ENCODE results near the gene MITF.
"Not testable (repeated sequence)": the region's sequence is repeated elsewhere in the genome, so short reads cannot be mapped to it uniquely, and the experiment has no call there.

Gene MITF

DNA sequence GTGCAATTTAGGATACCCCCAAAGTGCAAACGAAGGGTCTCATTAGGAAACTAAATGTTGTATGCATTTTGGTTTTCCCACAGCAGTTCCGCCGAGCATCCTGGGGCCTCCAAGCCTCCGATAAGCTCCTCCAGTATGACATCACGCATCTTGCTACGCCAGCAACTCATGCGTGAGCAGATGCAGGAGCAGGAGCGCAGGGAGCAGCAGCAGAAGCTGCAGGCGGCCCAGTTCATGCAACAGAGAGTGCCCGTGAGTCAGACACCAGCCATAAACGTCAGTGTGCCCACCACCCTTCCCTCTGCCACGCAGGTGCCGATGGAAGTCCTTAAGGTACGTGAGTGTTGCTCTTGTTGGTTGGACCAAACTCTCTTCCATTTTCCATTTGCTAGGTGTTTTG lies 139.8 kb downstream of the MITF start:
- FAIRE-seq = no peak

DNA sequence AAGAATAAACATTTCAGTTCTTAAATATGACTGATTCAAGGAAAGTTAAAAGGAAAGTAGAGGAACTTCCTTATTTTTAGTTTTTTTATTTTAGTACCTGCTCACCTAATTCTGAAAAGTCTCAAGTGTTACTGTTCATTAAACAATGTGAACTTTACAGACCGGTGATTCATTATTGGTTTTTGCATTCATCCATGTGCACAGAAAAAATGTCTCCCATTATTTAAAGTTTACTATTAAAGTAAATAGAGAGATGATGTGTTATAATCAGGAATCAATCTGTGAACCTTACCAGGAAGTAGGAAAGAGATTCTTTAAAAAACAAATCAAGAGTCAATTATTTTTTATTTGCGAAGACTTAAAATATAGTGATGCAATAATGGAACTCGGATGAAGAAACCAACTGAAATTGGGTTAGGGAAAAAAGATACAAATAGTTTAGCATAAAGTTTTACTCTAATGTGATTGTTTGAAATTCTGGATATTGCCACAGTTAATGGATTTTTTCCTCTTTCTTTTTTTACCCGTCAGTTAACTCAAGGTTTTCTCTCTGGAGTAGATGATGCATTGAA lies 140.9 kb downstream of the MITF start:
- FAIRE-seq = no peak

DNA sequence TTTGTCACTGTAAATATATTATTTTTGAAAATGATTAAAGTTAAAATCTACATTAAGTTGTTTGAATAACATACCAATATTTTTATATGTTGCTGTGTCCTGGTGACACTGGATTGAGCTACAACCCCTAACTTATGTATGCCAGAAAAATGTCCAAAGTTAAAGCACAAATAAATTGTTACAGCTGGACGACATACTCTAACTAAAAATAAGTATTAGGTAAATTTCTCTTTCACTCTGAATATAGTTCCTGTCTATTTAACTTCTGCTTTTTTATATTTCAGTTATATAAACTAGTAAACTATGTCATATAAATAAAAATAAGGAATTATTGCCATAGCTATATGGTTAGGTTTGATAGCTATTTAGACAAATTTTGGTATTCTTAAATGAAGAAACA lies 141.8 kb downstream of the MITF start:
- no peak for FAIRE-seq

DNA sequence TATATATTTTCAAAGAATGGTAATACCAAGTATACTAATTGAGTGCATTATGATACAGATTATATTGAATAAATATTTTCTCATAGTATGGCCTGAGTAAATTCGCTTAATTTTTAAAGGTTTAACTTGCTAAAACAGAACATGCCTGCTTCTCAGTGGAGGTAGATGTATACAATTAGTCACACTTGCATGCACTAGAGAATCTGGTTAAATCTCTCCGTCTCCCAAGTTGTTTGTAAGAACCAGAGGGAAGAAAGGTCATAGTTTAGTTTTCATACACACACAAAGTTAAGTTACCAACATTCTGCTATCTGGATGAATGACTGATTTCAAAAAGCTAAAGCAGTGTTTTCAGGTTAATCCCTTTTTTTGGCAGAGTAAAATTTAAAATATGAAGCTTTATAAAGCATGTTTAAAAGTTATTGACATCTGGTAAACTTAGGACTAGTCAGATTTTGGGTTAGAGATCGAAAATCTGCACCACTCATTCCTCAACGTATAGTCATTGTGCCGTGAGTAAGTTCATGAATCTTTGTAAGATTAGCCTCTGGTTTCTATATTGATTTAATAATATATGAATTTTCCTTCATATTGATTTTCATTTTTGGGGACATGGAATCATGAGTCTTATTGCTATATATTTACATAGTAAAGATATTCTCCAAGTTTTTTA lies 142.6 kb downstream of the MITF start:
- no peak for FAIRE-seq

DNA sequence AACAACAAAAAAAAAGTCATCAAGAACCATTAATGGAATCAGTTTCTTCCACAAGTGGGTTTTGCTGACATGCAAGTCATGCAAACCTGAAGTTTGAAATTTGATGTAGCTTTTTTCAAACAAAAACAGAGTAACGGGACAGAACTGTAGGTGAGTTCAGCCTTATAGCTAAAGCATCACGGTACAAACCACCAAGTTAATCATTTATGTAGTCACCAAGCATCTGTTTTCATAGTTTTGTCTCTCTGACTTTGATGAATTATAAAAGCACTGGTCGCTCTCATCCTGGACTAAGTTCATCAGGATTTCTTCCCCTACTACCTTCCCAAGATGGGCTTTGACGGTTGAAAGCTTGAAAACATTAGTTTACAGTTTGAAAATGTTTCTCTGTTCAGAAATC lies 143.3 kb downstream of the MITF start:
- no peak for FAIRE-seq

DNA sequence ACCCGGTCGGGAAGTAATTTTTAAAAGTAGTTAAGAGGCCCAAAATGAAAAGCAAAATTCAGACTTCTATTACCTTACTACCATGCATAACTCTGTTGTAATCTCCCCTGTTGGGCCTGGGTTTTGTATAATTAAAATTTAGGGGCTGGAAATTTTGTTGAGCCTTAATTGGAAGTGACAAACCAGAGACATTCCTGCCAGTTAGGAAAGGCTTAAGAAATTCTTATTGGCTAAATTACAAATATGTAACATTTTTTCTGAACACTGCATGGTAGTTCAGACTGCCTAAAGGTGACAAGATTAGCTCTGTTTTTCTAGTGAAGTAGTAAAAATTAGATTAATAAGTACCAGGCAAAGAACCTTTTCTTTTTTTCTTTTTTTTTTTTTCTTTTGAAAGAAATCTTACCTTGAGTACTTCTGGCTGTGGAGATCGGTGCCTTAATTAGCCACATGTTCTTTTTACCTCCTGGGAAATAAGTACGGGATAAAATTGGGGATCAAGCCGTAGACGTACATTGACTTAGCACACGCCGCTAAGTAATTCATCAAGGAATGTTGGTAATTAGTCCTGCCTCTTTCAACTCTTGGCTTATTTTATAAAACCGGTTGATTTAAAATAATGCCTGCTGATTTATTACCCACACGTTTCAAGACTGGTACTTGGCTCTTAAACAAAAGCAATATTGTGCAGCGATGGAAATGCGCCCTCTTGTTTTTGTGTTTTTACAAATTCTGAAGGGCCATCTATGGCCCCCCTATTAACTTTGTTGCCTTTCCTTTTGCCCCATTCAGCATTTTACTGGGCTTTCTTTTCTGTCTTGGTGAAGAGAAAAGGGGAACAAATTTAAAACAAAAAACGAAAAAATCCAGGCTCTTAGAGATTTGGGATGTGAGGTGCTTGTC lies 149.0 kb downstream of the MITF start:
- FAIRE-seq = peak; percentile 100

DNA sequence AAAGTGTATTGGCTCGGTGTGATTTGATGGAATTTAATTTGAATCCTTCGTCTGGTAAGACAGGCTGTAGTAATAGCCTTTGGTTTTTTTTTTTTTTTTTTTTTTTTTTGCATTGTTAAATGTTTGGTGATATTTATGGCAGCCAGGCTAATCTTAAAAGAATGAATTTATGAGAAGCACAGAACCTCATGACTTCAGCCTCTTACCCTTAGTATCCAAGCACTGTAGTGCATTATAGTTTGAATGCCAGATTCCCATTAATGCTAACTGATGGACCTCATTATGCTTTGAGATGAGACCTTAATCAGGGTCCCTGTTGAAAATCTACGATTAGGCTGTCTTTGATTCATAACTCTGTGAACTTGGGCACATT lies 149.7 kb downstream of the MITF start:
- FAIRE-seq = no peak

DNA sequence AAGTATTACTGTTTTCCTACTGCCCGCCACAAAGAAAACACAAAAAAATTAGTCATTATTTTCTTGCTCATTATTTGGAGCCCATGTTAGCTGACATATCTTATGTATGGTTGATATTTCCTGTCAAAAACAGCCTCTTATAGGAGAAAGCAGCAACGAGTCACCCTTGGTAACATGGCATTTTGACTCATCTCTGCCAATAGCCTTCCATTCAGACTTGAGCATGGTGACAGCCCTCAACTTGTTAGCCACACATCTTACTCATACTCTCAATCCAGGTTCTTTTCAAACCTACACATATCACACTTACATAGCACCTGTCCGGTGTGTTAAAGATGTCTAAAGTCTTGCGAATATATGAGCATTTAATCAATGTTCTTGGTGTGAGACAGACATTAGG lies 150.8 kb downstream of the MITF start:
- FAIRE-seq = no peak

DNA sequence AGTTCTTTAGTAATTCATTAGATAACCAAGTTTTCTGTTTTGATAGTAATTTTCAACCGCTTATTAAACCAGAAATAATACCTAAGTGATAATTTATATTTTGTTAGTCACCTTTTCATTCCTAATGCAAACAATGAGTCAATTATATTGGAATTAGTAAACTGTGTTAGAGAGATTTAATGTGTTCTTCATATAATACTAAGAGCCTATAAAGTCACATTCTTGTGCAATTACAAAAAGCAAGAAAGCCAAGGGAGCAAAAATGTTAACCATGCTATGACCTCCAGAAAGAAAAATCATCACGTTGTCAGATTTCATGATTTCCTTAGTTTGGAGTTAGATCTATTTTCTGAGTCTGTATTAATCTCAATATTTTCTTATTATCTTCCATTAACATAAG lies 151.4 kb downstream of the MITF start:
- peak; percentile 89 for FAIRE-seq

DNA sequence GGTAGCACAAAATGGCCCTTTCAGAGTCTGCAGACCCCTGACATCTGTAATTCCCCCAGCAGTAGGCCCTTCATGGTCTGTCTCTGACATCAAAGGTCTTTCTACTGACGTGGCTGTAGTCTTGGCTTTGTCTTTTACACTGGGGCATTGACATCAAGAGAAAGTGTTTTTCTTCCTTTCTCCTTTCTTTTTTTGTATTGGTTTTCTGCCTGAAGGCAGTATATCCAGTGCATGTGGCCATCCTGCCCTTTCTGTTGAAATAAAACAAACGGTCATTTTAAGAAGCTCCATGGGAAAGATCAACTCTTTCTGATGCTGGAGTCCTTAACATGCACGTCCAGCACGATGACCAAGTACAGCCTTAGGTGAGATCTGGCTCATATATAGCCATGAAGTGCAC lies 153.4 kb downstream of the MITF start:
- FAIRE-seq = no peak

DNA sequence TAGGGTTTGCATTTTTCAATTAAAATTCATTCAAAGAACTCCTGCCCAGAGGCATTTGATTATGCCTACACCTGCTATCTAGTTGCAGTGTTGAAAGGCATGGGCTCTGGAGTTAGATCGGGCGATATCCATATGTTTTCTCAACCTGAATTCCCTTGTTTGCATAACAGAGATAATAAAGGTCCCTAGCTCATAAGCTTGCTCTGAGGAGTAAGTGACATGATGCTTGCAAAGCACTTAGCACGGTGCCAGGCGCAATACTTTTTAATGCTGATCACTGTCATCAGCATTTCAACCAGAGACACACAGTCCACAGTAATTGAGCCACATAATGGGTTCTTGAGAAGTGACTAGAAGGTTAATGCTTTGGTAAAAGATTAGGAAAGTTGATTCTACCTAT lies 154.0 kb downstream of the MITF start:
- FAIRE-seq = no peak

DNA sequence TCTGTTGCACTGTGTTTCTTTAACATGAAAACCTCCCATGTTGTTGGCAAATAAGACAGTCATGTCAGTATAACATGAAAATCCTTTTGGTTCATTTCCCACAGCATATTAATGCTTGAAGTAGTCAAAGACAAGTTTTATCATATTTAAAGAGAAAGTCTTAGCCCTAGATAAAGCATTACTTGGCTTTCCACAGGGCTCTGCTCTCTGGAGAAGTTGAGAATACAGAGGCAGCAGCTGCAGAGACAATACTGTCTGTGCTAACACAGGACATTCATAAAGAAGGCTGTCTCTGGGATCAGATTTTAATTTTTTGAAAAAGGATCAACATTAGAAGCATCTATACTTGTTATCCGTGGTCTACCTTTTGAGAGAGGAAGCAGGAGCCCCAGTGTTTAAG lies 156.8 kb downstream of the MITF start:
- FAIRE-seq = no peak

DNA sequence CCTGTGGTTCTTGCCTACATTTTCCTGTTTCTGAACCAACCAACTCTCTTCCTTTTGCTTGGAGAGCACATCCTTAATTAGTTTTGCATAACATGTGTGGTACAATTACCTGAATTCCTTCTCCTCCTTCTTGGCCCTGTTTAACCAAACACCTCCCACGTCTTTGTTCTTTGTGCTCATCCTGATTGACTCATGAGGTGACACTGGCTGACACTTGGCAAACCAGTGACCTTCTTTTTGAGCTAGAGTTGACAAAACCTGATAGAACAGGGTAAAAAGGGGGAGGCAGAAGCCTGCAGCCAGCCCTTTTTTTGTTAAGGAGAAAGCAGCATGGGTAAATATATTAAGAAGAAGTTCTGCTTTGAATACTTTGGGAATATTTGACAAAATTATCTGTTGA lies 161.1 kb downstream of the MITF start:
- no peak for FAIRE-seq

DNA sequence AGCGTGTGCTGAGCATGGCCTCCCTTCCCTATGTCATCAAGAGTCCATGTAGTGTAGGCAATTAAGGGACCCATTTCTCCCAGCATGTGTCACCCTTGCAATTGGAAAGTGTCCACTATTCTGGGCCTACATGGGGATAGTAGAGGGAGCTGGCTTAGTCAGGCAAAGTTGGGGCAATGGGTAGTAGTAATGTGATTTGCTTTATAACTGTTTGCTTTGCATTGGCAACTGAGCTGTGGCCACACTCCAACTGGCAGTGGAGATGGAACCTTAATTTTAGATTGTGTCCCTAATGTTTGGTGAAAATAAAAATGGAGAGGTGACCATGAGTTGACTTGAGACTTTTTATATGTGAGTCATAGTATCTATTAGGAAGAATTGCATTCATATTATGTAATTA lies 162.5 kb downstream of the MITF start:
- no peak for FAIRE-seq

DNA sequence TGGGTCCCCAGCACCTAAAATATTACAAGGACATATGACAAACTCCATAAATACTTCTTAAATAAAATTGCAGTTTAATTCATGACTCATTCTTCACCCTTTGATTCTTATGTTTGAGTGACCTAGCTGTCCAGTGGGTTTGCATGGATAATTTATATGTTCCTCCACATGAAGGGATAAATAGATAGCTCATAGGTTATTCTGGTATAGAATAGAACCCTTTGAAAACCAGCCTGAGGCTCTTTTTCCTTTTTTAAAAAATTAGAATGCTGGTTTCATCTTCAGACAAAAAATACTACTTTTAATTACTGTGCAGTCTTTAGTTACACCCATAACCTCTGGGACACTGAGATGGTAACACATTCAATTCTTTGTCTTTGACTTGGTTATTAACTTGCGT lies 163.1 kb downstream of the MITF start:
- no peak for FAIRE-seq

DNA sequence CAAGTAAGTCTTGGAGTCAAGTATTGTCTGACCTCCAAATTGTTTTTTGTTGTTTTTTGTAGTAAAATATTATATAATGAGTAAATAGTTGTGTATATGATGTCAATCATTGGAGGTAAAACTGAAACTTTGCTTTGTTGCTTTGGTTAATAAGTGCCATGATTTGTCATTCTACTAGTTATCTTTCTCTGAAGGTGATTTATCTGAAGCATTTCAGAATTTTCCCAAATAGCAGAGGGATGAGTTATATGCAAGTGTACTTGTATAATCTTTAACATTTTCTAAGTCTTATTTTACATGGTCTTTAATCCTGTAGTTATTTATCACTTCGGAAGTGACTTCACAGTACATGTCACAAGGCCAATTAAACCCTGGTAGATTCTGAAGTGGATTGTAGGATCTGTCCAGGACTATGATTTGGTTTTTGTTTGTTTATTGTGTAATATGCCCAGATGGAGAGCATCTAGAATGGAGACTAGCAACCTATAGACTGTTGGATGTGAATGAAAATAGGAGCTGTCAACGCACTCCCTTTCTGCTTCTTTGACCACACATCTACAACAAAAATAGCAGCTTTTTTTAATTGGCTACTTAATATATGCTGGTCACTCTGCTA lies 167.2 kb downstream of the MITF start:
- no peak for FAIRE-seq

DNA sequence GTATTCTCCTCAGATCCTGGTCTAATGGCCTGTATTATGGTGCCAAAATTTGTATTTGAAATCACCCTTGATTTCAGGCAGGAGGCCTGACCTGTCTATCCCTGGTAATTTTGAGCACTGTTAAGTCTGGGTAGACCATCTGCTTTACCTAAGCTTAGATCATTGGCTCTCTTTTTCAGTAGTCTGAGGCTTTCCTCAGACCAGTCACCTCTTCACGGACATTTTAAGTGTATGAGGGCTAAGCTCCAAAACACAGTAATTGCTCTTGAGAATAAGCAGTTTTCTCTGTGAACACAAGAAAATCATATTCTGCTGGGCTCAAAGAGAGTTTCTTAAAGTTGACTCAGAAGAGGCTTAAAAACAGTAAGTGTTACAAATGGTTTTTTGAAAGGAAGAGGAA lies 168.3 kb downstream of the MITF start:
- no peak for FAIRE-seq

DNA sequence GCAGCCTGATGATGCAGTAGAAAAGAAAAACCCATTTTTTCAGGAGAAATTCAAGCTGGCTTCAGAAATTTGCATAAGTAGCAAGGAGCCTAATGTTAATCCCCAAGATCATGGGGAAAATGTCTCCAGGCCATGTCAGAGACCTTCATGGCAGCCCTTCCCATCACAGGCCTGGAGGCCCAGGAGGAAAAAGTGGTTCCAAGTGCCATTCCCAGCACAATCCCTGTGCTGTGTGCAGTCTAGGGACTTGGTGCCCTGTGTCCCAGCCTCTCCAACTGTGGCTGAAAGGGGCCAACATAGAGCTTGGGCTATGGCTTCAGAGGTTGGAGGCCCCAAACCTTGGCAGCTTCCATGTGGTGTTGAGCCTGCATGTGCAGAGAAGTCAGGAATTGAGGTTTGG lies 170.6 kb downstream of the MITF start:
- not testable (repeated sequence) for FAIRE-seq

DNA sequence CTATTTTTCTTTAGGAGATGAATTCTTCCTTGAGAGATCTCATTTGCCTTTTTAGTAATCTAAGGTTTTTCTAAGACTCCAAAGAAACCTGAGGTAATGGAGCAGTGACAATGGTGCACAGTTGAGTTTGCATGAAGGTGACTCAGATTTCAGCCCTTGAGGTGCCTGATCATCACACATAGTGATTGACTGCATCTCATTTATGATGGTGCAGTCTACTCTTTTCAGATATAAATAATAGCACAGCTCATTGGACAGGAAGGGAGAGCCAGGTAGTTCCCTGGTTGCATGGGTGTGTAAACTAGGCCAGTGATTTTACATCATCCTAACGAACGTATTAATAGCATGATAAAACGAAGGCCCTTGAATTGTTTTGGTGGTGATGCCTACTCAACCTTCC lies 174.2 kb downstream of the MITF start:
- no peak for FAIRE-seq

DNA sequence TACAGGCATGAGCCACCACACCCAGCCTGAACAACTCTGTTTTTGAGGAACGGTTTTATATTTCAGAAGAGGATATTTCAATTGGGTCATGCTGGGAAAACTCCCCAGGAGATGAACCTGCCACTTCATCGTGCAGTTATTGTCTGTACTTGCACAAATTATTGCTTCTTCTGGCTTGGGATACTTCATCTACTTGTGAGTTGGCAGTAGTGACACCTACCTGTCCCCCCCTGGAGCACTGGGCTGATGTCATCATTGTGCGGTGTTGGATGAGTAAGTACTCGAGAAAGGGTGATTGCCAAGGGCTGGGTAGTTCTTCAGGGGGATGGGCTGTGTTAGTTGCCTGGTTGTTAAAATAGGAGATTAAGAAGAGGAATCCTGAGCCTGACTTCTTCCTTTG lies 175.1 kb downstream of the MITF start:
- no peak for FAIRE-seq

DNA sequence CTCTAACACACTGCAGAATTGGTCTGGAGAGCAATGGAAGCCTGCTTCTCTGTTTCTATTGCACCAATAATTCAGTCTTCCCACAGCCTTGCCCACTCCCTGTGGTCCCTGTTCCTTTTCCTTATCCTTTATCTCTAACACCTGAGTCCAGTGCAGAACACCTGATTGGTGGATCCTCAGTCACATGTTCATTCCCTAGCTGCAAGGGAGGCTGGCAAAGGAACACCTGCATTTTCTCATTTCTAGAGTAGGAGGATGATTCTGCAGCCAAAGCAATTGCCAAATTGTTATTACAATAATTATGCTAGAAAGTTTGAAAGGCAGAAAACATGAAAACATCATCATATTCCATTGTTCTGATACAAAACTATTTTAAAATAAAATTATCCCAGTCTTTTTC lies 176.5 kb downstream of the MITF start:
- FAIRE-seq = no peak

DNA sequence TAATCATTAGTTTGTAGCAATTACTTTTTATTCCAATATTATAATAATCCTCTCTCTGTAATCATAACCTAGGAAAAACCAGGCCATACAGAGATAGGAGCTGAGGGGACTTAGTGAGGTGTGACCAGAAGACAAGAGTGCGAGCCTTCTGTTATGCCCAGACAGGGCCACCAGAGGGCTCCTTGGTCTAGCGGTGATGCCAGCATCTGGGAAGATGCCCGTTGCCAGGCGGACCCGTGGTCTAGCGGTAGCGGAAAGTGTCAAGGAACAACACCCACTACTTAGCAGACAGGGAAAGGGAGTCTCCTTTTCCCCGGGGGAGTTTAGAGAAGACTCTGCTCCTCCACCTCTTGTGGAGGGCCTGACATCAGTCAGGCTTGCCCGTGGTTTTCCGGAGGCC lies 180.7 kb downstream of the MITF start:
- FAIRE-seq = not testable (repeated sequence)

DNA sequence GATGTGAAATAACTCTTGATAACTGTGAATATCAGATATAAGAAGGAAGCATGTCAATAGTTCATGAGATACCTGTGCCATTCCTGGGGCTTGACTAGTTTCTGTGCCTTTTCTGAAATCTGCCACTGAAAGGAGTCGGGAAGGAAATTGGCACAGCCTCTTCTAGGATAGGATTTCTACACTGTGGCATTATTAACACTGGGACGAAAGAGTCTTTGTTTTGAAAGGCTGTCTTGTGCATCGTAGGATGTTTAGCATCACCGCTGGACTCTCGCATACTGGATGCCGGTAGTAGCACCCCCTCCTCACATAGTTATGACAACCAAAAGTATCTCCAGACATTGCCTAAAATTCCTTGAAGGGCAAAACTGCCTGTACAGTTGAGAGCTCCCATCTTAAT lies 182.4 kb downstream of the MITF start:
- no peak for FAIRE-seq

DNA sequence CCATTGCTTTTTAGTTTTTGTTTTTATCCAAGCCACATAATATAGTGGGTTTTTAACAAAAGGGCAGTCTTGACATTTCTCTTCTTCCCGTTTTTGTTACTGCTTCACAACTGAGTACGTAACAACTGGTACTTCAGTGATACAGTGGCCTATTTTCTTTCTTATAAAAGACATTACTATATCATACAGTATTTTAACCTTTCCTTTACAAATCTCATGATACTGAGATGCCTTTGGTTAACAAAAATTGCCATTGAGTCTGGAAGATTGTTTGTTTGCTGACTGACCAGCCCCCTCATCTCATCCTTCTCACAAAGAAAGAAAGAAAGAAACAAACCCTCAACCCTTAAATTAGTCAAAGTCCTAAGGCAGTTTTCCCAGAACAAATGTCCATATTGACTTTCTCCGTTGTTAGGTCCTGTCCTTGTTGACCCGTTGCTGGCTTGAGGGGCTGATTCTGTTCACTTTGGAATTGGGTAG lies 183.3 kb downstream of the MITF start:
- no peak for FAIRE-seq

Measured in G401.6 (cell line).